GM12878 (cell line): ENCODE results near the gene CLSTN2. TPM values are rescaled to one million over a fixed set of nuclear protein-coding genes. Genes with fewer than 3 reads are reported as not detected.
A peak's percentile ranks its signal among the peaks of the same experiment; 100 is the strongest.

ENCODE experiments used
- ATAC-seq: fragments of 200-7000 bp; cut with Tn5 transposase; 3 replicates; pipeline ENCODE4 v1.9.1; 2020; ENCODE audit warnings: mild to moderate bottlenecking, moderate library complexity
- BruUV-seq: library from RNA; stranded (reverse); fragments of 400-500 nt; replicated peaks from 2 replicates; lab custom pipeline; 2021; lab: Mats Ljungman, UMichigan
- CTCF ChIA-PET: fragments of 300-600 bp; sonication (Branson Sonifier 250); formaldehyde crosslinking; extraction: SDS; loops from one replicate; lab custom pipeline; 2021; ENCODE audit warnings: inconsistent platforms; lab: Yijun Ruan, JAX
- POLR2A ChIA-PET: fragments of 350-600 bp; formaldehyde crosslinking; extraction: SDS; loops from one replicate; lab custom pipeline; 2021; ENCODE audit warnings: inconsistent platforms; lab: Charles Lee
- RAD21 ChIA-PET: fragments of 300-600 bp; sonication (Branson Sonifier 250); formaldehyde crosslinking; loops from one replicate; lab custom pipeline; 2023; ENCODE audit warnings: antibody characterized with exemption; ENCODE audit not compliant: unreplicated experiment; lab: Charles Lee
- SMC1A ChIA-PET: fragments of 300-600 bp; sonication (Branson Sonifier 250); formaldehyde crosslinking; loops from one replicate; lab custom pipeline; 2023; ENCODE audit not compliant: unreplicated experiment, uncharacterized antibody; lab: Charles Lee
- DNase-seq: peaks from one replicate; pipeline ENCODE4 v3.0.0-alpha.2; 2011; ENCODE audit warnings: low read depth, low spot score
- FAIRE-seq: peaks from 3 replicates; lab custom pipeline; 2011; peaks lifted over from hg19 to GRCh38; lab: Jason Lieb, UNC
- H2AFZ ChIP-seq: 2 replicates; pipeline ENCODE4 v1.6.0; 2011; ENCODE audit warnings: low read depth, low read length, control low read depth; ENCODE audit not compliant: control insufficient read depth
- H3K27ac ChIP-seq: 2 replicates; pipeline ENCODE4 v1.5.1; 2011; ENCODE audit warnings: control low read depth; ENCODE audit not compliant: control insufficient read depth, insufficient read depth
- H3K27me3 ChIP-seq, 2 experiments: replicated peaks in 1 of 2; 2 replicates each; pipeline versions ENCODE4 v1.6.0 to v1.6.1; 2011; ENCODE audit warnings: low read length in 1 of 2; ENCODE audit not compliant: control insufficient read depth in 2 of 2, insufficient read depth in 2 of 2
- H3K36me3 ChIP-seq, 2 experiments: 2 replicates each; pipeline ENCODE4 v1.5.1; 2011; ENCODE audit warnings: low read length in 1 of 2; ENCODE audit not compliant: control insufficient read depth in 2 of 2, insufficient read depth in 2 of 2
- H3K4me1 ChIP-seq: 2 replicates; pipeline ENCODE4 v1.6.1; 2011; ENCODE audit warnings: mild to moderate bottlenecking, low read length, moderate library complexity, mixed read lengths; ENCODE audit not compliant: control insufficient read depth, insufficient read depth
- H3K4me2 ChIP-seq: 2 replicates; pipeline ENCODE4 v1.6.0; 2011; ENCODE audit warnings: control low read depth; ENCODE audit not compliant: control insufficient read depth, insufficient read depth
- H3K4me3 ChIP-seq: fragments of 200-600 bp; sonication (generic); 2 replicates; pipeline ENCODE4 v1.5.1; 2016
- H3K79me2 ChIP-seq: 2 replicates; pipeline ENCODE4 v1.6.0; 2011; ENCODE audit warnings: low read length; ENCODE audit not compliant: control insufficient read depth, insufficient read depth
- H3K9ac ChIP-seq: 2 replicates; pipeline ENCODE4 v1.8.0; 2011; ENCODE audit warnings: low read length, control low read depth, mixed read lengths; ENCODE audit not compliant: control insufficient read depth, insufficient read depth
- H3K9me3 ChIP-seq: replicated peaks from 3 replicates; pipeline ENCODE4 v1.5.1; 2011; ENCODE audit warnings: mild to moderate bottlenecking, low read length; ENCODE audit not compliant: control insufficient read depth, insufficient read depth
- H4K20me1 ChIP-seq: 2 replicates; pipeline ENCODE4 v1.6.0; 2011; ENCODE audit not compliant: control insufficient read depth, insufficient read depth
- NFYB ChIP-seq: IDR thresholded peaks from 2 replicates; pipeline ENCODE4 v1.6.1; 2011; ENCODE audit warnings: low read depth, mild to moderate bottlenecking, low read length, improper control_type of control experiment, moderate library complexity; ENCODE audit not compliant: insufficient read depth
- WGBS: methylation state at CpG from one replicate; pipeline ENCODE4 v1.1.6; 2016; ENCODE audit warnings: low lambda C conversion rate; ENCODE audit not compliant: insufficient replicate concordance, insufficient coverage; ENCODE audit errors: missing lambda C conversion rate; 5-methylcytosine and 5-hydroxymethylcytosine counted together
- in situ Hi-C: fragments of 300-500 bp; cut with MboI; formaldehyde crosslinking; loops from 9 replicates; pipeline ENCODE4 v1.14.3; 2018; ENCODE audit warnings: mixed read lengths
- intact Hi-C: fragments of 100-400 bp; cut with micrococcal nuclease; formaldehyde crosslinking; loops from one replicate; pipeline ENCODE4 v1.14.2; 2022; ENCODE audit not compliant: unreplicated experiment
- polyA plus RNA-seq, 11 experiments: library from polyadenylated mRNA; depleted of rRNA in 4 of 11; unstranded in 6 of 11; stranded (reverse) in 5 of 11; fragments of >200 nt; fragmentation: Nextera tagmentation in 4 of 11; fragmentation: Illumina TruSeq in 1 of 11; extraction: Ambion mirVana in 4 of 11; extraction: Trizol in 1 of 11; gene quantifications; 1 replicate in 1 of 11; 2 replicates in 10 of 11; pipeline versions ENCODE4 v1.2.1 to v1.2.3, GENCODE V29; 2011 to 2016; ENCODE audit warnings: inconsistent platforms in 2 of 11, missing spikeins in 2 of 11, low read depth in 1 of 11
- total RNA-seq, 4 experiments: library from RNA; depleted of rRNA in 3 of 4; stranded (reverse); fragments of >200 nt in 3 of 4; fragmentation: Illumina TruSeq in 1 of 4; extraction: Trizol in 1 of 4; gene quantifications; 2 replicates each; pipeline versions ENCODE4 v1.2.1 to v1.2.3, GENCODE V29; 2013 to 2021
- TF ChIP-seq, protein P1 (sequence below): IDR thresholded peaks from 2 replicates; pipeline ENCODE4 v1.6.1; 2011; ENCODE audit warnings: low read depth, low read length, improper control_type of control experiment, borderline replicate concordance
- TF ChIP-seq, protein P2 (sequence below): fragments of 150-350 bp; IDR thresholded peaks from 2 replicates; pipeline ENCODE4 v1.6.1; 2014; ENCODE audit warnings: mild to moderate bottlenecking, low read depth, low read length
- TF ChIP-seq, protein P3 (sequence below): IDR thresholded peaks from 2 replicates; pipeline ENCODE4 v1.6.1; 2011; ENCODE audit warnings: borderline replicate concordance, low read depth, mild to moderate bottlenecking, moderate library complexity, mixed read lengths, low read length; ENCODE audit not compliant: insufficient read depth; ENCODE audit errors: extremely low read length
- TF ChIP-seq, protein P4 (sequence below): IDR thresholded peaks from 2 replicates; pipeline ENCODE4 v1.6.1; 2012; ENCODE audit warnings: low read length, inconsistent platforms

The CLSTN2 gene
- total and polyA plus RNA-seq, 10 of the 15 experiments (the other 5 are each of a cell fraction or from before 2014, with no cell fraction given), result under 0.01 to 0.10 (median under 0.01) TPM; not detected in 5

DNA sequence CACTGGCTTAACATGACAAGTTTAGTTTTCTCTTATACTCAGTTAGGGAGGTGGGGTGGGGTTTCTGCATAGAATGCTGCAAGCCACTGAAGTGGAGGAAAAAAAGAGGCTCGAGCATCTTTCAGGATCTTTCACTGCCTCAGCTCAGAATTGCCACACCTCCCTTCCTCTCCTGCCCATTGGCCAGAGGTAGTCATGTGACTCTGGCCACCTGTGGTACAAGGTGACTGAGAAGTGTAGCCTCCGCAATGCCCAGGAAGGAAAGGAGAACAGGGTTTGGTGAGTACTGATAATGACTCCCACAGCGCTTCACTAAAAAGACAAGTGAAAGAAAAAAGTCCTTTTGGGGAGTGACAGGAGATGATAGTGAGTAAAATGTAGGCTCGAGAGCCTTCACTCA lies 618.6 kb downstream of the CLSTN2 start:
- Histone ChIP-seq H3K36me3 (no peaks in the 10 kb centered on the region), H3K27me3 (no peaks in the 10 kb centered on the region; a peak in 1 of 4 replicates), H3K4me3 (no peak overlapping the region), H3K27ac (no peak overlapping the region), H3K9ac (no peak overlapping the region), H3K9me3 (no peaks in the 10 kb centered on the region), H3K4me2 (no peak overlapping the region), H3K4me1 (no peaks in the 10 kb centered on the region), H3K79me2 (no peaks in the 10 kb centered on the region), H2AFZ (no peak overlapping the region), H4K20me1 (no peaks in the 10 kb centered on the region)
- DNase-seq (no peak), FAIRE-seq (no peak), ATAC-seq (no peak)
- in situ Hi-C loops (no loop called here), intact Hi-C loops (loop anchor here (10.0 kb wide), 1 partner anchor 311 kb away; no protein-coding TSS in a partner anchor)
- peak; percentile 26; the same call in 1 of the 2 replicates for TF ChIP-seq NFYB
- TF ChIP-seq, protein P1, sequence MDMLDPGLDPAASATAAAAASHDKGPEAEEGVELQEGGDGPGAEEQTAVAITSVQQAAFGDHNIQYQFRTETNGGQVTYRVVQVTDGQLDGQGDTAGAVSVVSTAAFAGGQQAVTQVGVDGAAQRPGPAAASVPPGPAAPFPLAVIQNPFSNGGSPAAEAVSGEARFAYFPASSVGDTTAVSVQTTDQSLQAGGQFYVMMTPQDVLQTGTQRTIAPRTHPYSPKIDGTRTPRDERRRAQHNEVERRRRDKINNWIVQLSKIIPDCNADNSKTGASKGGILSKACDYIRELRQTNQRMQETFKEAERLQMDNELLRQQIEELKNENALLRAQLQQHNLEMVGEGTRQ, result no peak
- TF ChIP-seq, protein P2, sequence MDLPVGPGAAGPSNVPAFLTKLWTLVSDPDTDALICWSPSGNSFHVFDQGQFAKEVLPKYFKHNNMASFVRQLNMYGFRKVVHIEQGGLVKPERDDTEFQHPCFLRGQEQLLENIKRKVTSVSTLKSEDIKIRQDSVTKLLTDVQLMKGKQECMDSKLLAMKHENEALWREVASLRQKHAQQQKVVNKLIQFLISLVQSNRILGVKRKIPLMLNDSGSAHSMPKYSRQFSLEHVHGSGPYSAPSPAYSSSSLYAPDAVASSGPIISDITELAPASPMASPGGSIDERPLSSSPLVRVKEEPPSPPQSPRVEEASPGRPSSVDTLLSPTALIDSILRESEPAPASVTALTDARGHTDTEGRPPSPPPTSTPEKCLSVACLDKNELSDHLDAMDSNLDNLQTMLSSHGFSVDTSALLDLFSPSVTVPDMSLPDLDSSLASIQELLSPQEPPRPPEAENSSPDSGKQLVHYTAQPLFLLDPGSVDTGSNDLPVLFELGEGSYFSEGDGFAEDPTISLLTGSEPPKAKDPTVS, result no peak
- TF ChIP-seq, protein P3, sequence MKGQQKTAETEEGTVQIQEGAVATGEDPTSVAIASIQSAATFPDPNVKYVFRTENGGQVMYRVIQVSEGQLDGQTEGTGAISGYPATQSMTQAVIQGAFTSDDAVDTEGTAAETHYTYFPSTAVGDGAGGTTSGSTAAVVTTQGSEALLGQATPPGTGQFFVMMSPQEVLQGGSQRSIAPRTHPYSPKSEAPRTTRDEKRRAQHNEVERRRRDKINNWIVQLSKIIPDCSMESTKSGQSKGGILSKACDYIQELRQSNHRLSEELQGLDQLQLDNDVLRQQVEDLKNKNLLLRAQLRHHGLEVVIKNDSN, result peak; percentile 17
- TF ChIP-seq, protein P4, sequence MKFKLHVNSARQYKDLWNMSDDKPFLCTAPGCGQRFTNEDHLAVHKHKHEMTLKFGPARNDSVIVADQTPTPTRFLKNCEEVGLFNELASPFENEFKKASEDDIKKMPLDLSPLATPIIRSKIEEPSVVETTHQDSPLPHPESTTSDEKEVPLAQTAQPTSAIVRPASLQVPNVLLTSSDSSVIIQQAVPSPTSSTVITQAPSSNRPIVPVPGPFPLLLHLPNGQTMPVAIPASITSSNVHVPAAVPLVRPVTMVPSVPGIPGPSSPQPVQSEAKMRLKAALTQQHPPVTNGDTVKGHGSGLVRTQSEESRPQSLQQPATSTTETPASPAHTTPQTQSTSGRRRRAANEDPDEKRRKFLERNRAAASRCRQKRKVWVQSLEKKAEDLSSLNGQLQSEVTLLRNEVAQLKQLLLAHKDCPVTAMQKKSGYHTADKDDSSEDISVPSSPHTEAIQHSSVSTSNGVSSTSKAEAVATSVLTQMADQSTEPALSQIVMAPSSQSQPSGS, result no peak
- ChIA-PET POLR2A (no interaction called here), SMC1A (interaction anchor here (1.5 to 1.6 kb wide), 2 partner anchors 184 to 311 kb away, joined by 4 read pairs; no protein-coding TSS in a partner anchor), RAD21 (no interaction called here), CTCF (no interaction called here)
- 8% methylated on average over 4 of the region's 4 CpGs for WGBS
- BruUV-seq, result no TSS peak
